ENCODE data around the gene GPNMB.

GRCh38 chr7:23261843-23262452, 15.4 kb downstream of the GPNMB start:
- TF ChIP-seq CTCF (IDR thresholded peaks at IDR 0.05; ENCODE audit: low read depth, low read length, poor library complexity, severe bottlenecking) = peak; percentile 90
- TF ChIP-seq EZH2phosphoT487 (IDR thresholded peaks at IDR 0.05; ENCODE audit: borderline replicate concordance, low read length) = no peak

Data from DOHH2 (cell line).